NCI-H1694 treated with DMSO at 0.1 percent for 48 hours (cell line): ENCODE results near the gene PCBP3.

Source experiments
- DNase-seq: peaks from one replicate; lab custom pipeline; 2025; lab: John Stamatoyannopoulos, UW

The PCBP3 gene

GRCh38 chr21:45753445-45753844 lies 109.9 kb downstream of the PCBP3 start:
- DNase-seq, result no peak

DNA sequence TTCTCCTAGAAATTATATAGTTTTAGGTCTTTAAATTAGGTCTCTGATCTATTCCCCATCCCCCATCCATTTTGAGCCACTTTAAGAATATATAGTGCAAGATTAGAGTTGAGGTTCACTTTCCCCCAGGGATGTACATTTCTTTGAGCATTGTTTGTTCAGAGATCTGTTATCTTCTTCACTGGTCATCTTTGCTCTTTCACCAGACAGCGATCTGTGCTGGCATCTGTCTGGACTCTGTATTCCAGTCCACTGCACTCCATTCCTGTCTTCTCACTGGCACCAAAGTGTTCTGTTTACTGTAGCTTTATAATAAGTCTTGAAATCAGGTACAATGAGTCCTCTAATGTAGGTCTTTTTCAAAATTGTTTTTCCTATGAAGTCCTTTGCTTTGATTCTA lies 112.5 kb downstream of the PCBP3 start:
- no peak for DNase-seq

DNA sequence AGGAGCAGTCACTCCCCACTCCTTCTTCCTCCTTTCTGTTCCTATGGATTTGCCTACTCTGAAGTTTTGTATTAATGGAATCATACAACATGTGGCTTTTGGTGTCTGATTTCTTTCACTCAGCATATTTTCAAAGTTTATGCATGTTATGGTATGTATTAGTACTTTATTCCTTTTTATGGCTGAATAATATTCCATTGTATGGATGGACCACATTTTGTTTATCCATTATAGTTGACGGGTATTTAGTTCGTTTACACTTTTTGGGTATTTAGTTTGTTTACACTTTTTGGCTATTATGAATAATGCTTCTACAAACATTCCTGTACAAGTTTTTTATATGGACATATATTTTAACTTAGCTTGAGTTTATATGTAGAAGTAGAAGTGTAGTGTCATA lies 113.1 kb downstream of the PCBP3 start:
- DNase-seq, result no peak

GRCh38 chr21:45761704-45762103 lies 118.2 kb downstream of the PCBP3 start:
- DNase-seq, result no peak

GRCh38 chr21:45763074-45763473 lies 119.5 kb downstream of the PCBP3 start:
- no peak for DNase-seq

DNA sequence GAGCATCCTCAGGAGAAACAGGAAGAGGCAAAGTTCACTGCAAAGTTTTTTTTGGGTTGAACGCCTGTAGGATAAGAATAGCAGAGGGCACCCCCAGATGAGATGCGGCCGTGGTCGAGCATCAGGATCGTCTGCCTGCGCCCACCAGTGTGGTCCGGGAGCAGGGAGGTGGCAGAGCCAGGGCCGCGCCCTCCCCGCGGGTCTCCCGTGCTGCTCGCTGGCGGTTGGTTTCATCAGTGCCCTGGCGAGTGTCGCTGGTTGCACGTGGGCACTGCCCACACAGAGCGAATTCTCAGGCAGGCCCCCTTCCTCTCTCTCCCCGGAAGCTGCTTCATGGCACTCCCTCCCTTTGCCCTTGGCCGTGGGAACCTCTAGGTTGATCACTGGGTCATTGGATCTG lies 120.0 kb downstream of the PCBP3 start:
- no peak for DNase-seq

GRCh38 chr21:45764792-45765191 lies 121.3 kb downstream of the PCBP3 start:
- DNase-seq, result no peak

GRCh38 chr21:45765375-45765774 lies 121.8 kb downstream of the PCBP3 start:
- no peak for DNase-seq

- no peak for DNase-seq
These were observed 122.5 kb downstream of the PCBP3 start for GRCh38 chr21:45766055-45766454.

DNA sequence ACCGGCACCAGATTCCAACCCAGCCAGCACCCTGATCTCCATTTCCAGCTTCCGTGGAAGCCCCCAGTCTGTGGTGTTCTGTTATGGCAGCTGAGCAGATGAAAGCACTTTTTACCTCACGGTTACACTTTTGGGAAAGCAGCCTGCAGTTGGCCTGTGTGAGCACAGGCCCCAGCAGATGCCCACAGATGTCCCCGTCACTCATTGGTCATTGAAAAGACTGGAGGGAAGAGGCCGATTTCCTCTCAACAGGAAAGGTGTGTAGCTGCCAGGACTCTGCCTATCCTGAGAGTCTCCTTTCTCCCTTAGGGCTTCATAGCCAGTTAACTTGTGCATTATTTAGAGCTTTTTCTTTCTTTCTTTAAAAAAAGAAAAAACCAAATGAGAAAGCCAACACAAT lies 123.0 kb downstream of the PCBP3 start:
- no peak for DNase-seq

DNA sequence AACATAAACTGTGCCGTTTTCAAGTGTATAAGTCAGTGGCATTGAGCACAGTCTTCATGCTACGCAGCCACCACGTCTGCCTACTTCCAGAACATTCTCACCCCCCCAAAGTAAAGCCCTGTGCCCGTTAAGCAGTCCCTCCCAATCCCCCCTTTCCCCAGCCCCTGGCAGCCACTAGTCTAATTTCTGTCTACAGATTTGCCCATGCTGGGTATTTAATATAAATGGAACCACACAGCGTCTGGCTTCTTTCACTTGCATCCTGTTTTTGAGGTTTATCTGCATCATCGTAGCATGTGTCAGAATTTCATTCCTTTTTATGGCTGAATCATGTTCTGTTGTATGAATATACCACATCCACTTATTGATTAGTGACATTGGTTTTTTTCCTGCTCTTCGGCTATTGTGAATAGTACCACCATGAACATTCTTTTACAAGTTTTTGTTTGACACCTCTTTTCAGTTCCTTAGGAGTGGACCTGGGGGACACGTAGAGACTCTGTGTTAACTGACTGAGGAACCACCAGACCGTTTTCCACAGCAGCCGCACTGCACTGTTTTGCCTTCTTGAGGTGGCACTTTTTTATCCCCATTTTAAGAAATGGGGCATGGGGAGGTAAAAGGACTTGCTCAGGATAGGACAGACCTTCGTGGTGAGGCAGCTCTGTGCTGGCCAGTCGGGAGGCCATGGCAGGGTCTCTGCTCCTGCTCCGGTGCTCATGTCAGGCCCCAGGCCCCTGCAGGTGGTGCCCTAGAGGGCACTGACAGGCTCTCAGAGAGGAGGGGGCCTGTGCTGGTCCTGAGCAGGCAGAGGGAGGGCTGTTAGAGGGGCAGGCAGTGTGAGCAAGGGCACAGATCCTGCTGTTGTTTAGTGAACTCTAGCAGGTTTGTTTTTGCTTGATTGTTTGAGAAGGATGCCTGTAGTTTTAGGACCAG lies 123.8 kb downstream of the PCBP3 start:
- DNase-seq, result no peak

- no peak for DNase-seq
These were observed 124.7 kb downstream of the PCBP3 start for GRCh38 chr21:45768011-45768739.

DNA sequence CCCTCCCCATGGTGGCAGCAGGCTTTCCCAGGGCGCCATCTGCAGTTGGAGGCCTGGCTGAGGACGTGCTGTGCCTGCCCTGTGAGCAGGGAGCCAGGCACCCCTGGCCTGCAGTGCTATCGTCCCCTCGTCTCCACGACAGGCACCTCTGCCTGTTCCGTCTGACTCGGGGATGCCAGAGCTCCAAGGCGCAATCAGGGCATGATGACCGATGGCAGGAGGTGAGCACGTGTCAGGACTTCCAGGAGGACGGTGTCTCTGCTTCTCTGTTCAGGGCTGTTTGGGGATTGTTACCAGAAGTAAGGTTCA lies 125.2 kb downstream of the PCBP3 start:
- DNase-seq, result no peak

- no peak for DNase-seq
These were observed 125.8 kb downstream of the PCBP3 start for GRCh38 chr21:45769294-45769693.

DNA sequence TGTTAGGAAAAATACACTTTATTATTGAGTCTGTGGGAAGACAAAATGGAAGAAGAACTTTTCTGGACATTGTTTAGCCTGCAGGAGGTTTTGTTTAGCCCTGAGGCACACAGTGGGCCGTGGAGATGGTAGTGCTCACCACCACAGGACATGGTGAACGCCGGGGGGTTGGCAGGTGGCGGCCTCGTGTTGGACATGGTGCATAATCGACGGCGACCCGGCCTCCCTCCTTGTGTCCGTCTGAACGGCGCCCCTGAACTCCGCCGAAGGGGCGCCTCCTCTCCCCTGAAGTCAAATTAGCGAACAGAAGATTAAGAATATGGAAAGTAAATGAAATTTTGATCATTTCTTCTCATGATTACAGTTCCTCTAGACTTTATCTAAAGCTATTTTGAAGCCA lies 126.4 kb downstream of the PCBP3 start:
- DNase-seq, result no peak

- DNase-seq, result no peak
These were observed 128.7 kb downstream of the PCBP3 start for GRCh38 chr21:45772180-45772579.

DNA sequence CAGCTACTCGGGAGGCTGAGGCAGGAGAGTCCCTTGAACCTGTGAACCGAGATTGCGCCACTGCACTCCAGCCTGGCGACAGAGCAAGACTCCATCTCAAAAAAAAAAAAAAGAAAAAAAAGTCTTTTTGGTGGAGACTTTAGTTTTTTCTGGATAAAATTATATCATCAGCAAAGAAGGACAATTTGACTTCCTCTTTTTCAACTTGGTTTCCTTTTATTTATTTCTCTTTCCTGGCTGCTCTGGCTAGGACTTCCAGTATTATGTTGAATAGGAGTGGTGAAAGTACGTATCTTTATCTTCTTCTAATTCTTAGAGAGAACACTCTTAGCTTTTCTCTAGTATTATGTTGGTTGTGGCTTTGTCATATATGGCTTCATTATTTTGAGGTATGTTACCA lies 130.8 kb downstream of the PCBP3 start:
- no peak for DNase-seq

GRCh38 chr21:45776971-45777370 lies 133.4 kb downstream of the PCBP3 start:
- DNase-seq, result no peak

DNA sequence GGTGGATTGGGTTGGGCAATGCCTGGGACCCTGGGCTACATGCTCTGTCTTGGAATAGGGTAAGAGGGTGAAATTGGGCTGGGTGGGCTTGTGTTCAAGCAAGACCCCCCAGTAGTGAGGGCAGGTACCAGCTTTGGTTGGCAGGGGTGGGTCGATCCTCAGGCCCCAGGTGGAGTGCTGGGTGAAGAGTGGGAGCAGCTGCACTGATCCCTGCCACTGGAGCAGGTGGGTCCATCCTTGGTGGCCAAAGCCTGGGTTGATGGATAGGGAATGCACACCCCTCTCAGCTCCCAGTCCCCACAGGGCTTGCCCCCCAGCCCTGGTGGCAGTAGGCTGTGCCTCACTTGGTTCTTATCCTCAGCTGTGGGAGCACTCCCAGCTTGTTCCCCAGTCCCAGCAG lies 135.2 kb downstream of the PCBP3 start:
- no peak for DNase-seq

GRCh38 chr21:45779226-45779625 lies 135.7 kb downstream of the PCBP3 start:
- DNase-seq, result no peak

GRCh38 chr21:45780647-45781046 lies 137.1 kb downstream of the PCBP3 start:
- no peak for DNase-seq

DNA sequence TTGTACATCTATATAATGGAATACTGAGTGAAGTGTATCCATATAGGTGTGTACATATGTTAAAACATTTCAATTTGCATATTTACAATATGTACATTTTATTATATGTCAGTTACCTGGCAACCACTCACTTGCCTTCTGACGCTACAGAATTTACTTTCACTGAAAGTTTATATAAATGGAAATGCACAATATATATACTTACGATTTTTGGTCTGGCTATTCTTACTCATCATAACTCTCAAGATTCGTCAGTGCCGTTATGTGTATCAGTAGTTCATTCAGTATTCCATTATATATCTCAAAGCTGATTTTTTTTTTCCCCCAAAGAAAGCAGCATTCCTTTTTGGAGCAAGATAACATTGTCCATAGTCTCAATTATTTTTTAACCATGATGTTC lies 138.2 kb downstream of the PCBP3 start:
- DNase-seq, result no peak

DNA sequence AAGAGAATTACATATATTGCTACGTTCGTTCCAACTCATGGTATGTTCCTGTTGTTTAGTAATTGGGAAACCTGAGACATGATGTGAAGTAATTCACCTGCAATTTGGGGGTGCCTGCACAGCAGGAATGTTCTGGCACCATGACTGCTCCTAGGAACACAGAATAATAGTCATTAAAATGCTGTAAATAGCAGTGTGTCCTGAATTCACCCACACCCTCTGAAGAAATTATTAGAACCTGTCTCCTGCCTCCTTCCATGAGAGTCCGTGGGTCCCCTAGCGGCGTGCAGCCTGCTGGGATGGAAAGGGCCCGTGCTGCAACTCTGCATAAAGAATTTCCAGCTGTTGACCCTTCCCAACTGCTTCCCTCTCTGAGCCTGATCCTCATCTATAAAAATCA lies 143.1 kb downstream of the PCBP3 start:
- DNase-seq, result no peak

DNA sequence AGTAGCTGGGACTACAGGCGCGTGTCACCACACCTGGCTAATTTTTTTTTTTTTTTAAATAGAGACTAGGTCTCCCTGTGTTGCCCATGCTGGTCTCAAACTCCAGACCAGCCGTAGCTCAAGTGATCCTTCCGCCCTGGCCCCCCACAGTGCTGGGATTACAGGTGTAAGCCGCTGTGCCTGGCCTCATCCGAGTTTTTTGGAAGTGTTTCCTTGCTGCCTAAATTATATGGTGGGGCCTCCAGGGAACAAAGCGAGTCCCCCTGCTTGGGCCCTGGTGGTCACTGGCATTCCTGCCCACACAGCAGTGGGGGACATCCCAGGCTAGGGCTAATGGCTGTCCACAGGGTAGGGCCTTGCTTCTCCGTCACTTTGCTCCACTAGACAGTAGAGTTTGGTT lies 143.8 kb downstream of the PCBP3 start:
- DNase-seq, result no peak
